H1 (cell line): ENCODE data around the gene RAB30. TPM values are rescaled to one million over a fixed set of nuclear protein-coding genes. Genes with fewer than 3 reads are reported as not detected.

ENCODE experiments used
- CTCF ChIA-PET: fragments of 300-600 bp; sonication (Branson Sonifier 250); formaldehyde crosslinking; loops from one replicate; lab custom pipeline; 2021; ENCODE audit not compliant: partially characterized antibody; lab: Charles Lee
- POLR2A ChIA-PET: fragments of 300-600 bp; sonication (Branson Sonifier 250); formaldehyde crosslinking; loops from one replicate; lab custom pipeline; 2021; ENCODE audit warnings: inconsistent platforms; ENCODE audit not compliant: partially characterized antibody; lab: Charles Lee
- DNase-seq, 2 experiments: peaks; one replicate each; pipeline versions ENCODE4 v3.0.0 to v3.0.0-alpha.2; 2010 to 2022; ENCODE audit warnings: low spot score in 2 of 2, low read depth in 1 of 2, mixed read lengths in 1 of 2
- FAIRE-seq: peaks from 2 replicates; lab custom pipeline; 2011; peaks lifted over from hg19 to GRCh38; lab: Jason Lieb, UNC
- H2AFZ ChIP-seq: 2 replicates; pipeline ENCODE4 v1.8.1; 2012; ENCODE audit warnings: low read length, inconsistent platforms
- H2AK5ac ChIP-seq: 2 replicates; pipeline ENCODE4 v1.6.1; 2013; ENCODE audit warnings: low read depth, low read length
- H2BK120ac ChIP-seq: replicated peaks from 2 replicates; pipeline ENCODE3; 2013; ENCODE audit warnings: low read depth, low read length, inconsistent platforms
- H2BK12ac ChIP-seq: 2 replicates; pipeline ENCODE4 v1.6.1; 2013; ENCODE audit warnings: low read depth, low read length
- H2BK15ac ChIP-seq: 2 replicates; pipeline ENCODE4 v1.6.1; 2013; ENCODE audit warnings: low read length
- H2BK20ac ChIP-seq: 2 replicates; pipeline ENCODE4 v1.6.1; 2013; ENCODE audit warnings: low read length
- H2BK5ac ChIP-seq: 2 replicates; pipeline ENCODE4 v1.6.1; 2013; ENCODE audit warnings: low read depth, low read length
- H3K14ac ChIP-seq: 2 replicates; pipeline ENCODE4 v1.6.1; 2013; ENCODE audit warnings: inconsistent platforms; ENCODE audit not compliant: insufficient read length
- H3K18ac ChIP-seq: 2 replicates; pipeline ENCODE4 v1.6.1; 2013; ENCODE audit warnings: low read length; ENCODE audit errors: extremely low read depth
- H3K23ac ChIP-seq: 2 replicates; pipeline ENCODE4 v1.6.1; 2013; ENCODE audit warnings: inconsistent platforms; ENCODE audit not compliant: insufficient read length
- H3K23me2 ChIP-seq: 2 replicates; pipeline ENCODE4 v1.6.1; 2013; ENCODE audit warnings: low read depth, low read length
- H3K27ac ChIP-seq: 2 replicates; pipeline ENCODE4 v1.6.1; 2011; ENCODE audit warnings: low read depth, low read length, inconsistent platforms
- H3K27me3 ChIP-seq, 4 experiments: replicated peaks in 1 of 4; 1 replicate in 1 of 4; 2 replicates in 3 of 4; pipeline versions ENCODE4 v1.6.1 to v1.8.1; 2011 to 2013; ENCODE audit warnings: low read length in 3 of 4, mild to moderate bottlenecking in 3 of 4, inconsistent platforms in 2 of 4, mixed read lengths in 2 of 4, moderate library complexity in 1 of 4; ENCODE audit not compliant: control insufficient read depth in 3 of 4, insufficient read depth in 3 of 4; ENCODE audit errors: extremely low read depth in 1 of 4
- H3K36me3 ChIP-seq, 4 experiments: 2 replicates each; pipeline versions ENCODE4 v1.6.1 to v1.8.1; 2011 to 2013; ENCODE audit warnings: mild to moderate bottlenecking in 4 of 4, low read length in 3 of 4, moderate library complexity in 2 of 4, control low read depth in 1 of 4, inconsistent platforms in 1 of 4; ENCODE audit not compliant: insufficient read depth in 4 of 4, control insufficient read depth in 2 of 4
- H3K4ac ChIP-seq: replicated peaks from 2 replicates; pipeline ENCODE3; 2013; ENCODE audit warnings: low read length, low read depth, mixed read lengths, inconsistent platforms; ENCODE audit not compliant: insufficient read length
- H3K4me1 ChIP-seq, 4 experiments: replicated peaks in 1 of 4; 1 replicate in 1 of 4; 2 replicates in 3 of 4; pipeline versions ENCODE4 v1.6.1 to v1.8.1; 2011 to 2013; ENCODE audit warnings: low read length in 3 of 4, inconsistent platforms in 2 of 4, mixed read lengths in 1 of 4; ENCODE audit not compliant: insufficient read depth in 4 of 4, control insufficient read depth in 3 of 4
- H3K4me2 ChIP-seq, 2 experiments: 2 replicates each; pipeline versions ENCODE4 v1.6.1 to v1.8.1; 2011 to 2013; ENCODE audit warnings: low read depth in 2 of 2, low read length in 2 of 2, control low read depth in 1 of 2, inconsistent platforms in 1 of 2, mild to moderate bottlenecking in 1 of 2; ENCODE audit not compliant: insufficient read depth in 1 of 2
- H3K4me3 ChIP-seq, 4 experiments: fragments of 200-600, 300-600 bp in 1 of 4; sonication (generic), shearing (Covaris generic), sonication (Bioruptor Twin) in 1 of 4; 2 replicates each; pipeline versions ENCODE4 v1.5.1 to v1.8.1; 2011 to 2016; ENCODE audit warnings: low read length in 4 of 4, low read depth in 3 of 4, control low read depth in 2 of 4, inconsistent platforms in 2 of 4, mild to moderate bottlenecking in 2 of 4, mixed read lengths in 1 of 4, moderate library complexity in 1 of 4; ENCODE audit not compliant: insufficient read depth in 2 of 4; ENCODE audit errors: extremely low read depth in 1 of 4
- H3K56ac ChIP-seq: replicated peaks from 2 replicates; pipeline ENCODE3; 2013; ENCODE audit warnings: low read depth, mild to moderate bottlenecking, mixed read lengths, low read length, inconsistent platforms; ENCODE audit not compliant: insufficient read length
- H3K79me1 ChIP-seq: 2 replicates; pipeline ENCODE4 v1.6.1; 2013; ENCODE audit warnings: low read depth, low read length, control low read depth
- H3K79me2 ChIP-seq, 2 experiments: 2 replicates each; pipeline versions ENCODE4 v1.6.1 to v1.8.1; 2012 to 2013; ENCODE audit warnings: low read length in 2 of 2, mild to moderate bottlenecking in 2 of 2, inconsistent platforms in 1 of 2; ENCODE audit not compliant: insufficient read depth in 2 of 2, control insufficient read depth in 1 of 2
- H3K9ac ChIP-seq, 4 experiments: replicated peaks in 1 of 4; 1 replicate in 1 of 4; 2 replicates in 3 of 4; pipeline versions ENCODE4 v1.6.1 to v1.8.1; 2011 to 2013; ENCODE audit warnings: low read depth in 3 of 4, low read length in 3 of 4, control low read depth in 2 of 4, mild to moderate bottlenecking in 2 of 4, moderate library complexity in 2 of 4, inconsistent platforms in 1 of 4; ENCODE audit errors: extremely low read depth in 1 of 4
- H3K9me3 ChIP-seq, 2 experiments: 2 replicates each; pipeline versions ENCODE4 v1.6.1 to v1.8.1; 2012 to 2013; ENCODE audit warnings: mild to moderate bottlenecking in 2 of 2, moderate library complexity in 2 of 2, control low read depth in 1 of 2, inconsistent platforms in 1 of 2, low read depth in 1 of 2, low read length in 1 of 2, mixed read lengths in 1 of 2; ENCODE audit not compliant: insufficient read depth in 2 of 2
- H4K20me1 ChIP-seq, 2 experiments: replicated peaks in 1 of 2; 2 replicates each; pipeline versions ENCODE3 to v1.8.1; 2011 to 2013; ENCODE audit warnings: inconsistent platforms in 2 of 2, low read length in 2 of 2, mild to moderate bottlenecking in 1 of 2; ENCODE audit not compliant: insufficient read depth in 2 of 2, control insufficient read depth in 1 of 2
- H4K5ac ChIP-seq: 2 replicates; pipeline ENCODE4 v1.6.1; 2013; ENCODE audit warnings: low read length, low read depth, mixed read lengths, inconsistent platforms; ENCODE audit not compliant: insufficient read length
- H4K8ac ChIP-seq: 2 replicates; pipeline ENCODE4 v1.8.0; 2013; ENCODE audit warnings: mild to moderate bottlenecking, moderate library complexity, low read length, inconsistent platforms; ENCODE audit not compliant: insufficient read depth; ENCODE audit errors: extremely low read depth
- H4K91ac ChIP-seq: replicated peaks from 2 replicates; pipeline ENCODE3; 2013; ENCODE audit warnings: low read length, mixed read lengths, inconsistent platforms; ENCODE audit not compliant: insufficient read length
- ATF2 ChIP-seq: IDR thresholded peaks from 2 replicates; pipeline ENCODE4 v1.6.1; 2012; ENCODE audit warnings: low read length, inconsistent platforms
- CBX8 ChIP-seq: fragments of 300-800, 300-1000 bp; sonication (generic); IDR thresholded peaks from 2 replicates; pipeline ENCODE4 v1.7.1; 2016; ENCODE audit warnings: low read depth, low read length, borderline replicate concordance
- CTBP2 ChIP-seq: IDR thresholded peaks from 2 replicates; pipeline ENCODE4 v1.7.0; 2011; ENCODE audit warnings: borderline replicate concordance, mild to moderate bottlenecking, moderate library complexity, mixed read lengths, low read length; ENCODE audit not compliant: insufficient read depth, insufficient read length
- HDAC2 ChIP-seq, 2 experiments: fragments of 300-600 bp in 1 of 2; sonication (generic) in 1 of 2; IDR thresholded peaks; 2 replicates each; pipeline ENCODE4 v1.6.1; 2011 to 2012; ENCODE audit warnings: low read depth in 2 of 2, low read length in 2 of 2, mild to moderate bottlenecking in 2 of 2, moderate library complexity in 2 of 2, borderline replicate concordance in 1 of 2, inconsistent platforms in 1 of 2
- JUN ChIP-seq: IDR thresholded peaks from 2 replicates; pipeline ENCODE4 v1.6.1; 2011; ENCODE audit warnings: low read depth, mild to moderate bottlenecking, improper control_type of control experiment, low read length
- SIRT6 ChIP-seq: IDR thresholded peaks from one replicate; pipeline ENCODE4 v1.7.1; 2012; ENCODE audit warnings: low read length, inconsistent platforms
- SIX5 ChIP-seq: IDR thresholded peaks from 2 replicates; pipeline ENCODE4 v1.6.1; 2011; ENCODE audit warnings: mild to moderate bottlenecking, low read depth, low read length
- ZNF274 ChIP-seq: IDR thresholded peaks from 2 replicates; pipeline ENCODE4 v1.7.0; 2012; ENCODE audit warnings: low read length, borderline replicate concordance; ENCODE audit errors: extremely low read depth
- WGBS, 2 experiments: shearing (Covaris generic) in 1 of 2; methylation state at CpG; one replicate each; pipeline versions ENCODE4 v1.1.6 to v1.1.7; 2013 to 2015; ENCODE audit warnings: low lambda C conversion rate in 2 of 2, mixed read lengths in 2 of 2, inconsistent platforms in 1 of 2, low coverage in 1 of 2, missing lambda C conversion rate in 1 of 2; ENCODE audit not compliant: insufficient replicate concordance in 2 of 2, insufficient coverage in 1 of 2, insufficient read length in 1 of 2; ENCODE audit errors: extremely low coverage in 1 of 2, missing lambda C conversion rate in 1 of 2; 5-methylcytosine and 5-hydroxymethylcytosine counted together
- polyA plus RNA-seq, 7 experiments: library from polyadenylated mRNA; depleted of rRNA in 3 of 7; stranded (reverse) in 5 of 7; unstranded in 2 of 7; fragments of >200 nt in 5 of 7; fragments of 200-250 nt in 2 of 7; gene quantifications; 1 replicate in 5 of 7; 2 replicates in 1 of 7; 4 replicates in 1 of 7; pipeline versions ENCODE4 v1.2.1 to v1.2.3, GENCODE V29; 2011 to 2013; ENCODE audit warnings: missing spikeins in 2 of 7, mixed read lengths in 2 of 7
- total RNA-seq: library from RNA; stranded (reverse); fragmentation: NEBNext Ultra II Directional; extraction: Animal tissue kit (Norgen Biotek cat#: 25700); gene quantifications from 2 replicates; pipeline ENCODE4 v1.2.1, GENCODE V29; 2021

RAB30 gene
- total and polyA plus RNA-seq, 2 of the 8 experiments (the other 6 are each of a cell fraction or from before 2014, with no cell fraction given) = 1.6 to 11.7 TPM

DNA sequence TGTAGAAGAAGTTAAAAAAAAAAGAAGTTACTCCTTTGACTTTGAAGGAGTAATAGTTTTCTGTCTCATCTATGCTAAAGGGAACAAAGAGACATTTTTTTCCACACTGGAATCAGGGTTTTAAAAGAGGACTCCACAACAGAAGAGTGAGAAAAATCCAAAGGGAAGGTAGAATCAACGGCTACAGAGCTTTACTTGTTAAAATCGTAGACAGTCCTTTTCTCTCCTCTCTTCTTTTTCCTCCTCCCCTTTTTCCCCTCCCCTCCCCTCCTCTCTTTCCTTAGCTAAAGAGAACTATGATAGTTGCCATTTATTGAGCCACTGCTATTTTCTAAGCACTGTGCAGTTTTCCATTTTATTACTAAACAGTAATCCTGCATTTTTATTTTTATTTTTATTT, 141.0 kb downstream of the RAB30 start:
- DNase-seq = no peak
- H3K79me1 ChIP-seq = no peaks in the 10 kb centered on the region
- no peak overlapping the region for H3K4ac ChIP-seq
- no peak for TF ChIP-seq HDAC2 (IDR thresholded peaks at IDR 0.05; ENCODE audit: borderline replicate concordance in 1 of 2, low read depth in 2 of 2, low read length in 2 of 2)
- TF ChIP-seq ZNF274 = no peak
- TF ChIP-seq SIRT6 = no peak
- TF ChIP-seq CBX8 = no peak
- TF ChIP-seq JUN = no peak
- no peak for TF ChIP-seq SIX5
- TF ChIP-seq ATF2 = no peak
- no peak for TF ChIP-seq CTBP2
- WGBS, 2 experiments = 93% methylated on average over 2 of the region's 2 CpGs; no CpG with 5 or more reads in 1 of the 2 experiments
- H4K5ac ChIP-seq = no peak overlapping the region
- no peak overlapping the region for H3K9ac ChIP-seq
- no peaks in the 10 kb centered on the region; the same call in 1 of the 2 replicates for H3K23me2 ChIP-seq
- peaks cover 10 to 45% (median 22%) of the 10 kb centered on the region in 4 experiments for H3K36me3 ChIP-seq
- no peak overlapping the region for H3K4me3 ChIP-seq
- H3K23ac ChIP-seq = no peak overlapping the region
- H4K91ac ChIP-seq = no peak overlapping the region
- H3K18ac ChIP-seq = no peak overlapping the region
- H2BK15ac ChIP-seq = no peak overlapping the region
- no peak overlapping the region for H2BK5ac ChIP-seq
- H4K20me1 ChIP-seq = peaks cover 0 to 3% of the 10 kb centered on the region in 2 experiments
- H2AFZ ChIP-seq = no peak overlapping the region
- H3K27ac ChIP-seq = no peak overlapping the region
- no peaks in the 10 kb centered on the region for H3K9me3 ChIP-seq
- H2AK5ac ChIP-seq = no peak overlapping the region
- no peak overlapping the region for H4K8ac ChIP-seq
- no peak overlapping the region for H2BK12ac ChIP-seq
- H3K79me2 ChIP-seq = no peaks in the 10 kb centered on the region
- H3K14ac ChIP-seq = no peak overlapping the region
- H2BK20ac ChIP-seq = no peak overlapping the region
- no peaks in the 10 kb centered on the region for H3K27me3 ChIP-seq
- H3K56ac ChIP-seq = no peak overlapping the region
- no peak overlapping the region for H3K4me2 ChIP-seq
- no peak for FAIRE-seq
- no peaks in the 10 kb centered on the region for H3K4me1 ChIP-seq
- POLR2A ChIA-PET = interaction anchor here (0.6 kb wide), 1 partner anchor 141 kb away, joined by 3 read pairs; no protein-coding TSS in a partner anchor
- CTCF ChIA-PET = interaction anchor here (0.6 to 1.7 kb wide), 6 partner anchors 13 to 1902 kb away, joined by 3 to 8 read pairs (median 3); no protein-coding TSS in a partner anchor
- H2BK120ac ChIP-seq = no peak overlapping the region
